ENCODE data around the gene LRPPRC. TPM values are rescaled to one million over a fixed set of nuclear protein-coding genes. Genes with fewer than 3 reads are reported as not detected.
"Not testable (repeated sequence)": the region's sequence is repeated elsewhere in the genome, so short reads cannot be mapped to it uniquely, and the experiment has no call there.

LRPPRC gene
- total and polyA plus RNA-seq, 4 donors, result 10.3 to 51.4 (median 32.3) TPM

DNA sequence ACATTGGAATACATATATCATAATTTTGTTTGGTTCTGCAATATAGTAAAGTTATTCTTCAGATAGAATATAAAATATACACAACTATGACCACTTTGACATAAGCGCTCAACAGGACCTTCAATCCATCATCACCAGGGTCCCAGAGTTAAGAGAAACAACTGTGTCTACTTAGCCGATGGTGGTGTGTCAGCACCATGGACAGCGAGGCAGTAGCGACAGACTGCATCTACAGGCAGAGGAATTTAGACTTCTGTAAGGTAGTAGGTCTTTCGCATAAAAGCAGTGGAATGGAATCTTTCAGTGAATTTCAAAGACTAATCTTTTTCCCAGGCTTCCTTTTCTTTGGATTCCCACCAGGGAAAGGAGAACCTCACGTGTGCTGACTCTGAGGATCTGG is 20.5 kb upstream of the LRPPRC start:
- DNase-seq (peak; percentile 62 to 80), ATAC-seq (ENCODE audit: low FRiP score) (no peak)
- H3K4me3 ChIP-seq (ENCODE audit: low read length in 2 of 2), result no peak overlapping the region
- no peaks in the 10 kb centered on the region for H3K36me3 ChIP-seq (ENCODE audit: control insufficient read depth in 1 of 2, insufficient read depth in 2 of 2, low read length in 1 of 2)
- intact Hi-C loops (cut with DNase I), result no loop called here
- no peaks in the 10 kb centered on the region for H3K4me1 ChIP-seq (ENCODE audit: control insufficient read depth in 1 of 2, insufficient read depth in 2 of 2, low read length in 2 of 2)
- WGBS, 2 donors, result 12 to 14% methylated on average over 6 of the region's 6 CpGs
- H3K27me3 ChIP-seq (ENCODE audit: control insufficient read depth in 1 of 2, insufficient read depth in 2 of 2, low read length in 1 of 2), result peaks cover 0 to 1% of the 10 kb centered on the region in 2 donors
- no peaks in the 10 kb centered on the region for H3K9me3 ChIP-seq (ENCODE audit: control insufficient read depth, low read length)
- H3K27ac ChIP-seq (ENCODE audit: low read depth in 1 of 2, low read length in 2 of 2), result no peak overlapping the region

- peaks cover 0 to 1% of the 10 kb centered on the region in 2 donors for H3K27me3 ChIP-seq (ENCODE audit: control insufficient read depth in 1 of 2, insufficient read depth in 2 of 2, low read length in 1 of 2)
- 76 to 77% methylated on average over 4 of the region's 4 CpGs for whole genome bisulfite sequencing, 2 donors
- no peaks in the 10 kb centered on the region for H3K4me1 ChIP-seq (ENCODE audit: control insufficient read depth in 1 of 2, insufficient read depth in 2 of 2, low read length in 2 of 2)
- DNase-seq (no peak), ATAC-seq (ENCODE audit: low FRiP score) (no peak)
- no peak overlapping the region for H3K27ac ChIP-seq (ENCODE audit: low read depth in 1 of 2, low read length in 2 of 2)
- H3K36me3 ChIP-seq (ENCODE audit: control insufficient read depth in 1 of 2, insufficient read depth in 2 of 2, low read length in 1 of 2), result no peaks in the 10 kb centered on the region
- H3K4me3 ChIP-seq (ENCODE audit: low read length in 2 of 2), result no peak overlapping the region
- intact Hi-C loops (cut with DNase I), result no loop called here
- no peaks in the 10 kb centered on the region for H3K9me3 ChIP-seq (ENCODE audit: control insufficient read depth, low read length)
Measured at GRCh38 chr2:44015239-44015638, 19.4 kb upstream of the LRPPRC start.

DNA sequence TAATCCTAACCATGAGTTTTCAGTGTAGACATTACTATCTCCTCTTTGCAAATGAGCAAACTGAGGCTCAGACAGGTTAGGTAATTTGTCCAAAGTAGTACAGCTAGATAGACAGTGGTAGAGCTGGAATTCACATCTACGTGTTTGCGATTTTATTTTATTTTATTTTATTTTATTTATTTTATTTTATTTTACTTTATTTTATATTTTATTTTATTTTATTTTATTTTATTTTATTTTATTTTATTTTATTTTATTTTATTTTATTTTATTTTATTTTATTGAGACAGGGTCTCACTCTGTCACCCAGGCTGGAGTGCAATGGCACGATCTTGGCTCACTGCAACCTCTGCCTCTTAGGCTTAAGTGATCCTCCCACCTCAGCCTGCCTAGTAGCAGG is 17.4 kb upstream of the LRPPRC start:
- H3K27me3 ChIP-seq (ENCODE audit: control insufficient read depth in 1 of 2, insufficient read depth in 2 of 2, low read length in 1 of 2); H3K9me3 ChIP-seq (ENCODE audit: control insufficient read depth, low read length); H3K36me3 ChIP-seq (ENCODE audit: control insufficient read depth in 1 of 2, insufficient read depth in 2 of 2, low read length in 1 of 2); DNase-seq; ATAC-seq (ENCODE audit: low FRiP score); H3K4me1 ChIP-seq (ENCODE audit: control insufficient read depth in 1 of 2, insufficient read depth in 2 of 2, low read length in 2 of 2); H3K27ac ChIP-seq (ENCODE audit: low read depth in 1 of 2, low read length in 2 of 2); H3K4me3 ChIP-seq (ENCODE audit: low read length in 2 of 2); intact Hi-C loops (cut with DNase I): not testable (repeated sequence)
- 89 to 91% methylated on average over 3 of the region's 3 CpGs for WGBS, 2 donors

DNA sequence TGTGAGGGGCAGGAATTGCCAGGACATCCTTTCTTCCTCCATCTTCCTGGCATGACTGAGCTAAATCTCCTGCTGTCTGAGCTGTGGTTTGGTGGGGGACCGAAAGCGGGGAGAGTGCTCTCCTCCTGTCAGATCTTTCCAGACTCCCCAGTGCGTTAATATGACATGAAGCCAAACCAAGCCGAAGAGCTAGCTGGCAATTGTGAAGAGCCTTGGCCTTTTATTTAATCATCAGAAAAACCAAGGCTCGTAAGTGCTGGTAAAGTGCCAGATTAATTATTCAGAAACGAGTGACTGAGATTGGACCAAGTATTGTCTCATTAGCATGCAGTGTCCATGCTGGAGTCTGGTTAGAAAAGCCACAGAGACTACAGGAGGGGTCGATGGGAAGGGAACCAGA is 14.5 kb upstream of the LRPPRC start:
- intact Hi-C loops (cut with DNase I), result no loop called here
- ATAC-seq (ENCODE audit: low FRiP score), result no peak
- H3K4me3 ChIP-seq (ENCODE audit: low read length in 2 of 2), result no peak overlapping the region
- no peaks in the 10 kb centered on the region for H3K4me1 ChIP-seq (ENCODE audit: control insufficient read depth in 1 of 2, insufficient read depth in 2 of 2, low read length in 2 of 2)
- DNase-seq, result no peak
- no peak overlapping the region for H3K27ac ChIP-seq (ENCODE audit: low read depth in 1 of 2, low read length in 2 of 2)
- no peaks in the 10 kb centered on the region for H3K36me3 ChIP-seq (ENCODE audit: control insufficient read depth in 1 of 2, insufficient read depth in 2 of 2, low read length in 1 of 2)
- no peaks in the 10 kb centered on the region for H3K9me3 ChIP-seq (ENCODE audit: control insufficient read depth, low read length)
- H3K27me3 ChIP-seq (ENCODE audit: control insufficient read depth in 1 of 2, insufficient read depth in 2 of 2, low read length in 1 of 2), result peaks cover 0 to 1% of the 10 kb centered on the region in 2 donors
- 60 to 66% methylated on average over 7 of the region's 7 CpGs for WGBS, 2 donors

- ATAC-seq (ENCODE audit: low FRiP score) (no peak), DNase-seq (no peak)
- Histone ChIP-seq H3K27me3 (ENCODE audit: control insufficient read depth in 1 of 2, insufficient read depth in 2 of 2, low read length in 1 of 2) (peaks cover 0 to 1% of the 10 kb centered on the region in 2 donors), H3K4me3 (ENCODE audit: low read length in 2 of 2) (no peak overlapping the region), H3K36me3 (ENCODE audit: control insufficient read depth in 1 of 2, insufficient read depth in 2 of 2, low read length in 1 of 2) (no peaks in the 10 kb centered on the region), H3K4me1 (ENCODE audit: control insufficient read depth in 1 of 2, insufficient read depth in 2 of 2, low read length in 2 of 2) (no peaks in the 10 kb centered on the region), H3K9me3 (ENCODE audit: control insufficient read depth, low read length) (no peaks in the 10 kb centered on the region), H3K27ac (ENCODE audit: low read depth in 1 of 2, low read length in 2 of 2) (no peak overlapping the region)
- 65 to 67% methylated on average over 3 of the region's 3 CpGs for WGBS, 2 donors
- intact Hi-C loops (cut with DNase I), result no loop called here
Measured at GRCh38 chr2:44009136-44009735, 13.4 kb upstream of the LRPPRC start.

DNA sequence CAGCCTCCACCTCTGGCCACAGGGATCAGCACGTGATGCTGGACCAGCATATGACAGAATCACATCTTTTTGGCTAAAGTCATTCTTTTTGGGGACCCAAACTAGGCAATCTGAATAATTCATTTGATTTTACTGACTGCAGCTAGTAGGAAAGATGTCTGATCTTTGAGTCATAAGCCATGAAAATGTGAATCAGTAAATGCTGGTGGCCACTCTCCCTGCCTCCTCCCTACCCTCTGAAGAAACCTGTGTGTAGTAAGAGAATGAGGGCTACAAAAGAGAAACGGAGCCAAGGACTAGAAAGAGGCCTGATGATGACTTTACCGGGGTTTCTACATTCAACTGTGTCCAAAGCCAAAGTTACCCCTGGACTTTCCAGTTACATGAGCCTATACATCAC is 10.1 kb upstream of the LRPPRC start:
- WGBS, 2 donors, result 75 to 79% methylated on average over 3 of the region's 3 CpGs
- ATAC-seq (ENCODE audit: low FRiP score) (no peak), DNase-seq (no peak)
- no peak overlapping the region for H3K4me3 ChIP-seq (ENCODE audit: low read length in 2 of 2)
- no peaks in the 10 kb centered on the region for H3K36me3 ChIP-seq (ENCODE audit: control insufficient read depth in 1 of 2, insufficient read depth in 2 of 2, low read length in 1 of 2)
- intact Hi-C loops (cut with DNase I), result no loop called here
- no peaks in the 10 kb centered on the region for H3K9me3 ChIP-seq (ENCODE audit: control insufficient read depth, low read length)
- H3K4me1 ChIP-seq (ENCODE audit: control insufficient read depth in 1 of 2, insufficient read depth in 2 of 2, low read length in 2 of 2), result no peaks in the 10 kb centered on the region
- H3K27ac ChIP-seq (ENCODE audit: low read depth in 1 of 2, low read length in 2 of 2), result no peak overlapping the region
- H3K27me3 ChIP-seq (ENCODE audit: control insufficient read depth in 1 of 2, insufficient read depth in 2 of 2, low read length in 1 of 2), result no peaks in the 10 kb centered on the region

- H3K27ac ChIP-seq (ENCODE audit: low read depth in 1 of 2, low read length in 2 of 2), result no peak overlapping the region
- H3K36me3 ChIP-seq (ENCODE audit: control insufficient read depth in 1 of 2, insufficient read depth in 2 of 2, low read length in 1 of 2), result no peaks in the 10 kb centered on the region
- H3K9me3 ChIP-seq (ENCODE audit: control insufficient read depth, low read length), result no peaks in the 10 kb centered on the region
- DNase-seq (no peak), ATAC-seq (ENCODE audit: low FRiP score) (no peak)
- no peaks in the 10 kb centered on the region for H3K4me1 ChIP-seq (ENCODE audit: control insufficient read depth in 1 of 2, insufficient read depth in 2 of 2, low read length in 2 of 2)
- 57 to 74% methylated on average over 3 of the region's 3 CpGs for WGBS, 2 donors
- no peaks in the 10 kb centered on the region for H3K27me3 ChIP-seq (ENCODE audit: control insufficient read depth in 1 of 2, insufficient read depth in 2 of 2, low read length in 1 of 2)
- no peak overlapping the region for H3K4me3 ChIP-seq (ENCODE audit: low read length in 2 of 2)
- intact Hi-C loops (cut with DNase I), result no loop called here
Measured at GRCh38 chr2:44004735-44005602, 9.2 kb upstream of the LRPPRC start.

DNA sequence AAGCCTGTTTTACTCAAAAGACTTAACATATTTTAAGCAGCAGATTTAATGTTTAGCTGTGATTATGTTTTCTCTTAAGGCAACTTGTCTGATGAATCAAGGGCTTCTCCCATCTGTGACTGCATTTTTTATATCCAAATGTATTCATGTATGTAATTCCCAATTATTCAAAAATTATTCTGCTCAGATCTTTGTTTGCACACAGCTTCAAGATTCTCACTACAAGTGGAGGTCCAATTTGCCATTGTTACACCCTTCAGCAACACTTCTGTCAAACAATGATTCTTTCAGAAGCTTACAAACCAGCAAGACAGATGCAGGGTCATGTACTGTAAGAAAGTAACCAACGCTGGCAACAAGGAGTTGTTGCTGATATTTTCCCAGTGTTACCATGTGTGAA is 5.9 kb upstream of the LRPPRC start:
- no peak for ATAC-seq (ENCODE audit: low FRiP score)
- no peak for DNase-seq
- 62 to 67% methylated on average over 1 of the region's 1 CpG for WGBS, 2 donors
- Histone ChIP-seq H3K27me3 (ENCODE audit: control insufficient read depth in 1 of 2, insufficient read depth in 2 of 2, low read length in 1 of 2) (no peaks in the 10 kb centered on the region), H3K36me3 (ENCODE audit: control insufficient read depth in 1 of 2, insufficient read depth in 2 of 2, low read length in 1 of 2) (no peaks in the 10 kb centered on the region), H3K4me3 (ENCODE audit: low read length in 2 of 2) (no peak overlapping the region), H3K4me1 (ENCODE audit: control insufficient read depth in 1 of 2, insufficient read depth in 2 of 2, low read length in 2 of 2) (no peaks in the 10 kb centered on the region), H3K9me3 (ENCODE audit: control insufficient read depth, low read length) (no peaks in the 10 kb centered on the region), H3K27ac (ENCODE audit: low read depth in 1 of 2, low read length in 2 of 2) (no peak overlapping the region)
- intact Hi-C loops (cut with DNase I), result no loop called here

GRCh38 chr2:43998263-43998662 is 2.5 kb upstream of the LRPPRC start:
- Histone ChIP-seq H3K4me1 (ENCODE audit: control insufficient read depth in 1 of 2, insufficient read depth in 2 of 2, low read length in 2 of 2) (peaks cover 0 to 3% of the 10 kb centered on the region in 2 donors), H3K4me3 (ENCODE audit: low read length in 2 of 2) (no peak overlapping the region), H3K36me3 (ENCODE audit: control insufficient read depth in 1 of 2, insufficient read depth in 2 of 2, low read length in 1 of 2) (no peaks in the 10 kb centered on the region), H3K27ac (ENCODE audit: low read depth in 1 of 2, low read length in 2 of 2) (no peak overlapping the region), H3K27me3 (ENCODE audit: control insufficient read depth in 1 of 2, insufficient read depth in 2 of 2, low read length in 1 of 2) (no peaks in the 10 kb centered on the region), H3K9me3 (ENCODE audit: control insufficient read depth, low read length) (no peaks in the 10 kb centered on the region)
- intact Hi-C loops (cut with DNase I), result no loop called here
- ATAC-seq (ENCODE audit: low FRiP score), result no peak
- DNase-seq, result no peak
- 85 to 87% methylated on average over 4 of the region's 4 CpGs for WGBS, 2 donors
